ENCODE data around the gene CHCHD10. TPM values are rescaled to one million over a fixed set of nuclear protein-coding genes. Genes with fewer than 3 reads are reported as not detected.

Gene CHCHD10
- total and polyA plus RNA-seq, 2 of the 13 experiments (the other 11 are each of a cell fraction or from before 2014, with no cell fraction given): 37.0 to 62.8 TPM

DNA sequence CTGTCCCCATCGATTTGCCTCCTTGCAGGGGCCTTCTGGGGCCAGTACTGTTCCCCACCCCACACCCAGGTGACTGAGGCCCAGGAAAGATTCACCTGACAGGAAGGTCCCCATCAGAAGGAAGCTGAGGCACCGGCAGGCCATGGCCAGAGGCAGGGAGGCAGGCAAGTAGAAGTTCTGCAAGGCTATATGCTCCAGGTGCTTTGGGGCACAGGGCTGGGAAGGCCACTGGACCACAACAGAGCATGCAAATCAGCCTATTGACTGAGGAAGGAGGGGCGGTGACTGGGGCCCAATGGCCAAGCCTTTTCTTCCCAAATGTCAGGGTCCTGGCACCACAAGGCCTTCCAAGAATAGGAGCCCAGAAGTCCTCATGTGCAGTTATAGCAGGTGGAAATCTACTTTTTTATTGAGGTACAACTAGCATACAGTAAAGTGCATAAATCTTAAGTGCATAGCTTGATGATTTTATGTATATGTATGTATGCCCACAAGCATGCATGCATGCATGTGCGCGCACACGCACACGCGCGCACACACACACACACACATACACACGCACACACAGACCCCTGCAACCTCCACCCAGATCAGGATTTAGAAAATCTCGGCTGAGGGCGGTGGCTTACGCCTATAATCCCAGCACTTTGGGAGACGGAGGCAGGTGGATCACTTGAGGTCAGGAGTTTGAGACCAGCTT is 13.4 kb downstream of the CHCHD10 start, which contains the start of gene VPREB3:
Gene VPREB3, minus strand, starts transcription at position 206 of the 700 bp plus-strand sequence. Its CDS starts 62 bp downstream, at position 144.
- Histone ChIP-seq H3K4me1 (ENCODE audit: insufficient read depth, low read length) (peaks cover 23% of the 10 kb centered on the region), H4K20me1 (ENCODE audit: insufficient read depth, low read length) (no peaks in the 10 kb centered on the region), H3K4me2 (ENCODE audit: low read depth, low read length) (no peak within 1 kb of the TSS), H3K27me3 (ENCODE audit: control insufficient read depth in 1 of 2, insufficient read depth in 2 of 2, low read length in 2 of 2) (no peaks in the 10 kb centered on the region; a peak in 1 of 5 replicates), H3K9me3 (ENCODE audit: low read length) (no peaks in the 10 kb centered on the region), H3K4me3 (replicated peaks in 1 of 3; ENCODE audit: insufficient read depth in 1 of 3, low read depth in 2 of 3, low read length in 3 of 3) (no peak within 1 kb of the TSS), H2AFZ (ENCODE audit: low read length) (no peak within 1 kb of the TSS), H3K36me3 (replicated peaks in 1 of 2; ENCODE audit: control insufficient read depth in 1 of 2, insufficient read depth in 2 of 2, low read length in 2 of 2) (no peaks in the 10 kb centered on the region), H3K27ac (ENCODE audit: extremely low read length, insufficient read depth, low read length) (no peak within 1 kb of the TSS), H3K79me2 (ENCODE audit: insufficient read depth, low read length) (peaks cover 5% of the 10 kb centered on the region), H3K9ac (ENCODE audit: insufficient read depth, low read depth, low read length) (no peak within 1 kb of the TSS)
- 78% methylated on average over 14 of the region's 14 CpGs for WGBS (ENCODE audit: low lambda C conversion rate)
- ChIA-PET POLR2A (interaction anchor here (4.9 kb wide), 1 partner anchor 11 kb away, joined by 52 read pairs; the partner anchor contains the start of genes C22orf15 and CHCHD10), CTCF (ENCODE audit: low intra/inter-chr PET ratio, low total read pairs) (no interaction called here)
- ATAC-seq (no peak), FAIRE-seq (no peak), DNase-seq (ENCODE audit: low spot score) (no peak)
- no TSS peak for BruUV-seq (replicated peaks)
- in situ Hi-C loops (cut with HindIII; ENCODE audit: extremely low pct_ligation_motif_present, low pct_unique_long_range_greater_than_20kb) (no loop called here), intact Hi-C loops (cut with micrococcal nuclease; ENCODE audit: unreplicated experiment) (no loop called here)
- no peak for TF ChIP-seq ELF1 (CRISPR knock-in tag; IDR thresholded peaks at IDR 0.05)
- TF ChIP-seq SP4 (CRISPR knock-in tag; IDR thresholded peaks at IDR 0.05): no peak
- no peak for TF ChIP-seq FOXA1 (IDR thresholded peaks at IDR 0.05)
- TF ChIP-seq FOXA1 (CRISPR knock-in tag; IDR thresholded peaks at IDR 0.05): no peak
- TF ChIP-seq, protein P1, sequence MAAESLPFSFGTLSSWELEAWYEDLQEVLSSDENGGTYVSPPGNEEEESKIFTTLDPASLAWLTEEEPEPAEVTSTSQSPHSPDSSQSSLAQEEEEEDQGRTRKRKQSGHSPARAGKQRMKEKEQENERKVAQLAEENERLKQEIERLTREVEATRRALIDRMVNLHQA (CRISPR knock-in tag; IDR thresholded peaks at IDR 0.05): no peak
- no peak for TF ChIP-seq TGIF2 (CRISPR knock-in tag; IDR thresholded peaks at IDR 0.05)
- TF ChIP-seq ZNF616 (CRISPR knock-in tag; IDR thresholded peaks at IDR 0.05; ENCODE audit: low read depth): no peak
- no peak for TF ChIP-seq ZNF441 (CRISPR knock-in tag; IDR thresholded peaks at IDR 0.05; ENCODE audit: borderline replicate concordance)
- TF ChIP-seq, protein P2, sequence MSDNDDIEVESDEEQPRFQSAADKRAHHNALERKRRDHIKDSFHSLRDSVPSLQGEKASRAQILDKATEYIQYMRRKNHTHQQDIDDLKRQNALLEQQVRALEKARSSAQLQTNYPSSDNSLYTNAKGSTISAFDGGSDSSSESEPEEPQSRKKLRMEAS (IDR thresholded peaks at IDR 0.05): no peak
- TF ChIP-seq, protein P3, sequence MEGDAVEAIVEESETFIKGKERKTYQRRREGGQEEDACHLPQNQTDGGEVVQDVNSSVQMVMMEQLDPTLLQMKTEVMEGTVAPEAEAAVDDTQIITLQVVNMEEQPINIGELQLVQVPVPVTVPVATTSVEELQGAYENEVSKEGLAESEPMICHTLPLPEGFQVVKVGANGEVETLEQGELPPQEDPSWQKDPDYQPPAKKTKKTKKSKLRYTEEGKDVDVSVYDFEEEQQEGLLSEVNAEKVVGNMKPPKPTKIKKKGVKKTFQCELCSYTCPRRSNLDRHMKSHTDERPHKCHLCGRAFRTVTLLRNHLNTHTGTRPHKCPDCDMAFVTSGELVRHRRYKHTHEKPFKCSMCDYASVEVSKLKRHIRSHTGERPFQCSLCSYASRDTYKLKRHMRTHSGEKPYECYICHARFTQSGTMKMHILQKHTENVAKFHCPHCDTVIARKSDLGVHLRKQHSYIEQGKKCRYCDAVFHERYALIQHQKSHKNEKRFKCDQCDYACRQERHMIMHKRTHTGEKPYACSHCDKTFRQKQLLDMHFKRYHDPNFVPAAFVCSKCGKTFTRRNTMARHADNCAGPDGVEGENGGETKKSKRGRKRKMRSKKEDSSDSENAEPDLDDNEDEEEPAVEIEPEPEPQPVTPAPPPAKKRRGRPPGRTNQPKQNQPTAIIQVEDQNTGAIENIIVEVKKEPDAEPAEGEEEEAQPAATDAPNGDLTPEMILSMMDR (CRISPR knock-in tag; IDR thresholded peaks at IDR 0.05): no peak
- TF ChIP-seq ZNF674 (CRISPR knock-in tag; IDR thresholded peaks at IDR 0.05; ENCODE audit: low read depth): no peak
